KOPT-K1 (cell line): ENCODE results near the gene TBC1D9B.

Source experiments
- H3K27ac ChIP-seq: fragments of 200-600 bp; sonication (generic); 2 replicates; pipeline ENCODE4 v1.5.1; 2016; ENCODE audit warnings: antibody characterized with exemption, mild to moderate bottlenecking, low read depth, low read length; ENCODE audit not compliant: poor library complexity, severe bottlenecking
- H3K36me3 ChIP-seq: fragments of 200-600 bp; sonication (generic); 2 replicates; pipeline ENCODE4 v1.5.1; 2017; ENCODE audit warnings: antibody characterized with exemption, mild to moderate bottlenecking, low read length, moderate library complexity; ENCODE audit not compliant: insufficient read depth
- H3K9me3 ChIP-seq: fragments of 200-600 bp; sonication (generic); 2 replicates; pipeline ENCODE4 v1.5.1; 2017; ENCODE audit warnings: antibody characterized with exemption, low read length, mild to moderate bottlenecking; ENCODE audit not compliant: insufficient read depth, poor library complexity, severe bottlenecking

TBC1D9B gene

DNA sequence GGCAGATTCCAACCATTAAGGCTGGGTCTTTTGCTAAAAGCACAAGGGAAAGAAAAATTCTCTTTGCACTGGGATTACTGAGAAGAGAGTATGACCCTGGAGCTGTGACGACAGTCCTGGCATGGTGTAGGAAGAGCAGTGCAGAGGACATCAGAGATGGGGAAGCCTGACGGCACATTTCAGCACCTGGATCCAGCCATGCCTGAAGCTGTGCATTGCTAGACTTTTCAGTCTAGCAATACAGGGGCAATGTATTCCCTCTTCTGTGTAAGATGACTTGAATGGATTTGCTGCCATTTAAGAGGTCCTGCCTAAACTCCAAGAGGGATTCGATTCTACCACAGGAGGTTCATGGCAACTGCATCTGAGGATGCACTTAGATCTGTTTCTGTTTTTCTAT is 36.7 kb downstream of the TBC1D9B start:
- no peaks in the 10 kb centered on the region for H3K9me3 ChIP-seq
- H3K27ac ChIP-seq: no peak overlapping the region
- H3K36me3 ChIP-seq: peaks cover 89% of the 10 kb centered on the region

DNA sequence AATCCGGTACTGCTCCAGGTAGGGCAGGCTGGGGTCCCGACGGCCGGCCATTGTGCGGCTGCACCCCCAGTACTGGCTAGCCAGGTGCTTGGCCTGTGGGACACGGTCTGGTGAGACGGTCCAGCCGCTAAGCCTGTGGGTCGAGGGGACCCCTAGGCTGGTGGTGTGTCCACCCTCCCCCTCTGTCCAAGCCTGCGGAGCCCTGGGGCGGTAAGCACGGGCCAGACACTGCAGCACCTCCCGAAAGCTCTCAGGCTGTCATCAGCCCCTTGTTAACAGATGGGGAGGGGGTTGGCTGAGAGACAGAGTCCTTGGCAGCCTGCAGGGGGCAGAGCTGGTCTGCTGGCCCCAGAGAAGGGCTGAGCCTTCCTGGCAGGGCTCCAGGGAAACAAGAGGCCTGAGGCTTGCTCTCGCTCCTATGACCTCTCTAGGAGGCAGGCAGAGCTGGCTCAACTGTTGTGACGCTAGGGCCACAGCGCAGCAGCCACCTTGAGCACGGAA is 37.2 kb downstream of the TBC1D9B start:
- Histone ChIP-seq H3K27ac (no peak overlapping the region), H3K9me3 (no peaks in the 10 kb centered on the region), H3K36me3 (peaks cover 87% of the 10 kb centered on the region)

DNA sequence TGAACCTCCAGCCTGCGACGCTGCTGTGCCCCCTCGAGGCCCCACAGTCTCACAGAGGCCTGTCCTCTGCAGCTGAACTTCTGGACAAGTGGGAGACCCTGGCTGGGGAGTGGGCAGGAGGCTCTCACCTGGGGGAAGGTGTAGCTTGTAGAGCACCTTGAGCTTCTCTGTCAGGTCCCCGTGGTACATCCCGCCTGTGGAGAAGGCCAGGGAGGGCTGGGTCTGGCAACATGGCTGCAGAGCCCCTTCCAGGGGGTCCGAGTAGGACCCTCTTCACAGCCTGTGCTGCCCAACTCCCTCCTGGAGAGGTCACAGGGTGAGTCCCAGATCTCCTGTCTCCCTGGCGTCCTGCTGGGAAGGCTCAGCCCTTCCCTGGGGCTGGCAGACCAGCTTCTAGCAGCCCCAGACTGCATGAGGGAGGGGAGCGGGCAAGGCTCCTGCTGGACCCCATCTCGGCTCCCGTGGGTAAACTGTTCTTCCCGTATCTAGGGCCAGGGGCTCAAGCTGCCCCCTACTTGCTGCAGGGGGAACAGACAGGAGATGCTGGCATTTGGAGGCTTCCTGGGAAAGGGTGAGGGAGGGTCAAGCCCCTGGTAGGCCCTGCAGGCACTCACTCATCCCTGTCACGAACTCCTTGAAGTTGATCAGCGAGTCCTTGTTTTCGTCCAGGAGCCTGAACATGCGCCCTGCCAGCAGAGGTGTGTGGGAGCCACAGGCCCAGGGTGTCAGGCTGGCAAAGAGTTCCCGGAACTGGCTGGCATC is 37.9 kb downstream of the TBC1D9B start:
- H3K27ac ChIP-seq: no peak overlapping the region
- H3K36me3 ChIP-seq: peaks cover 87% of the 10 kb centered on the region
- no peaks in the 10 kb centered on the region for H3K9me3 ChIP-seq

DNA sequence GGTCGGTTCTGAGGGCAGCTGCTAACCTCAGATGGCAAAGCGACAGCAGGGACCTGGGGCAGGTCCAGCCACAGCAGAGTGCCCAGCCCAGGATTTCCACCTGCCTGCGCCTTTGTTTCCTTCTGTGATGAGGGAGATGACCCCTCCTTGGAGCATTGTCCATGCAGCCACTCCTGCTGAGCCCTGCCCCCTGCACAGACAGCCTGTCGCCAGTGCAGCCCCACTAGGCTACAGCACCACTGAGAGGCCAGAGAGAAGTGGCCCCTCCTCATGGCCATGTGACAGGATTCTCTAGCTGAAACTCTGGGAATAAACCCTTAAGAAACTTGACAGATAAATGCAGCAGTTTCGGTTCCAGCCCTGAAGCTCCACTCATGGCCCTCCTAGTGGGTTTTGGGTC is 38.6 kb downstream of the TBC1D9B start:
- H3K36me3 ChIP-seq: peaks cover 86% of the 10 kb centered on the region
- no peaks in the 10 kb centered on the region for H3K9me3 ChIP-seq
- H3K27ac ChIP-seq: no peak overlapping the region

DNA sequence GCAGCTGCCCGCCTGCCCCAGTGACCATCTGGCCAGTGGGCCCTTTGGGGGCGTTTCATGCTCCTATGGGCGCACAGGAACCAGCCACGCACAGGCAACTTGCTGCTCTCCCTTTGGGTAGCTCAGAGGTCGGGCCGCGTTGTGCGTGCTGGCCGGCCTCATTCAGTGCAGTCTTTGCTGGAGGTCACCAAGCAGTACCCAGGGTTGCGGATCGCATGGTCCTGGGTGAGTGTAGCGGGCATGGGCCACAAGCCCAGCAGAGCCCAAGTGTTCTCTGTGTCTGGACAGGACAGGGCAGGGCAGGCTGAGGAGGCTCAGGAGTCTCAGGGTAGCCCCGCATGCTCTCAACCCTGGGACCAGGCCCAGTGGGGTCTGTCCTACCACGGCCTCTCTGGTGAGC is 39.2 kb downstream of the TBC1D9B start:
- no peaks in the 10 kb centered on the region for H3K9me3 ChIP-seq
- H3K27ac ChIP-seq: no peak overlapping the region
- H3K36me3 ChIP-seq: peaks cover 86% of the 10 kb centered on the region

DNA sequence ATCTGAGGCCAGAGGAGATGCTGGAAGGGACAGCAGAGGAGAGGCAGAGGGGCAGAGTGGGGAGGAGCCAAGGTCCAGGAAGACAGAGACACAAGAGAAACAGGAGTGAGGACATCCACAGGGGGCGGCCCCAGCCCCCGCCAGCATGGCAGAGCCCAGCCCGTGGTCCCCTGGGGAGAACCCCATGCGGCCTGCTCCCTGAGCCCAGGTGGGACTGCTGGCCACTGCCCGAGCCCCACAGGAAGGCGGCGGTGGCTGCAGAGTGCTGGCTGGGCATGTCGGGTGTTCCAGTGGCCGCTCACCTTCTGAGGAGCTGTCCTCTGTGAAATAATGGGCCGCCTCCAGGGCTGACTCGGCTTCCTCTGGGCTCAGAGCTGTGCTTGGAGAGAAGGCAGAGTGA is 40.2 kb downstream of the TBC1D9B start:
- Histone ChIP-seq H3K27ac (no peak overlapping the region), H3K9me3 (peaks cover 1% of the 10 kb centered on the region), H3K36me3 (peaks cover 86% of the 10 kb centered on the region)

DNA sequence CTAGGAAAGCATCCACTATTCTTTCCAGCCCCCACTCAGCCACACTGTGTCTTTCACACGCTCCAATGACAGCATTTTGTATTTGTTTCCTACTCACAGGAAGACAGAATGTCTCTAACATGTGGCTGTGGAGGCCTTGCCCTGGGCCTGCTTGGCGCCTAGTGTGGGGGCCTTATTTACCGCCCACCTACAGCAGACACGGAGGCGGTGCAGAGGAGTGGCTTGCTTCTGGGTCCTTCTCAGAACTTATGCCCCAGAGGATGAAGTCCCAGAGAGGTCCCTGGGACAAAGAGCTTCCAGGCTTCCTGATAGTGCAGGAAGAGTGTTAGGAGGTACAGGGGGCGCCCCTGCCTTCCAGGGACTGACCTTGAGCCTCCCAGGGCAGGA is 40.6 kb downstream of the TBC1D9B start:
- no peak overlapping the region for H3K27ac ChIP-seq
- H3K36me3 ChIP-seq: peaks cover 86% of the 10 kb centered on the region
- H3K9me3 ChIP-seq: peaks cover 5% of the 10 kb centered on the region

DNA sequence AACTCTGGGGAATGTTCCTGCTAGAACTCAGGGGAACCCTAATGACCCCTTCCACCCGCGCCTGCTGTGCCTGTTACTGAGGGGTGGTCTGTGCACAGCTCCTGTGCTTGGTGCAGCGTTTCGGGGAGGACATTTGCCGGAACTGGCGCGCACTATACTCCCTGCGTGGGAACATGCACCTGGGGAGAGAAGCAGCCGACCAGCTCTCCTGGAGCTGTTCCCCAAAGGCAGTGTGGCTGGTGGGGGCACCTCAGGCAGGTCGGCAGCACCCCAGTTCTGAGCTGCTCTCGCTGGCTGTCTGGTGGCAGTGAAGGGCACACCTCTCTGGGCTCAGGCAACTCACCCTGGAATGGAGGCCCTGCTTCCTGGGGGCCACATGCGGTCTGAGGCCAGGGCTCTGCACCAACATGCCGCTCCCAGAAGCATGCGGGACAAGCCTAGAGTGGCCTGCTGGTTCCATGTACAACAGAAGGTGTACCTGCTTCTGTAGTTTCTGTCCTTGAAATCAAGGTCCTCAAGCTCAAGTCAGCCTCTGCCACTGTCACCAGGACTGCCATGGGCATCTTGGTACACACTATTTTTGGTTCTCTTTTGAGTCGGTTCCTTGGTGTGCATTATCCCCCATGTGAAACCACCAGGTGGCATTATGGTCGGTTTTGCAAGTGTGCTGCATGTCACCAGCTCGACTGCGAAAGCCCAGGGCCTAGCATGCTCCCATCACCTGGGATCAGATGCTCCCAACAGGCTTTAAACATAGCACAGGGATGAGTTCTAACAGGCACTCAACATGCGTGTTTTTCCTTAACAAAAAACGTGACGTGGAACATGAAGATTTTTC is 41.2 kb downstream of the TBC1D9B start:
- Histone ChIP-seq H3K27ac (no peak overlapping the region), H3K36me3 (peaks cover 85% of the 10 kb centered on the region), H3K9me3 (peaks cover 5% of the 10 kb centered on the region)

DNA sequence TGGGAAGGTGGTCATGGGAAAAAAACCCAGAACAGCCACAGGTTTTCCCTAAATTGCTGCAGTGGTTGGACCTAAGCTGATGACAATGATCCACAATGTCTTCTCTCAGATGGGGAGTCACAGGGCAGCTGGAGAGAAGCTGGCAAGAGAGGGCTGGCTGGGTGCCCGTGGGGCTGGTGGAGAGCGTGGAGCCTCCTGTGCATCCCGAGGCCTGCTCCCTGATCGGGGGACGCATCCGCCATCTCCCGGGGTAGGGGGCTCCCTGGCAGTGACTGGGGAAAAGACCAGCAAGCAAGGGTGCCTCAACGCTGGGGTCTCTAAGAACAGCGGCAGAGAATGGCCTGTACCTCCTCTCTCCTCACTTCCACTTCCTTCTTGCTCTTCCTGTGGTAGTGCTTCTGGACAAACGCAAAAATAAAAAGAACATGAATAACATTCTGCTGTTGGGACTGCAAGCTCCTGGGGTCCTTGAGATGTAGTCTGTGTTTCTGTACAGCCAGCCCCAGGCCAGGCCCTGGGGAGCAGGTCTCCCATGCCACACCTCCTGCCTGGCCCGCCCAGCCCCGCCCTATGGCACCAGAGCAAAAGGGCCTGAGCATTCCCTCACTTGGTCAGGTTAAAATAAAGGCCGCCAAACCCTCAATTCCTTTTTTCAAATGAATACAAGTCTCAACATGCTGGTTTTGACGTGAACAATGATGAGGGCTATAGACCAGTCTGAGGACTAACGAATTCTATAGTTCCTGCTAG is 42.0 kb downstream of the TBC1D9B start:
- Histone ChIP-seq H3K36me3 (peaks cover 77% of the 10 kb centered on the region), H3K27ac (no peak overlapping the region), H3K9me3 (peaks cover 5% of the 10 kb centered on the region)

DNA sequence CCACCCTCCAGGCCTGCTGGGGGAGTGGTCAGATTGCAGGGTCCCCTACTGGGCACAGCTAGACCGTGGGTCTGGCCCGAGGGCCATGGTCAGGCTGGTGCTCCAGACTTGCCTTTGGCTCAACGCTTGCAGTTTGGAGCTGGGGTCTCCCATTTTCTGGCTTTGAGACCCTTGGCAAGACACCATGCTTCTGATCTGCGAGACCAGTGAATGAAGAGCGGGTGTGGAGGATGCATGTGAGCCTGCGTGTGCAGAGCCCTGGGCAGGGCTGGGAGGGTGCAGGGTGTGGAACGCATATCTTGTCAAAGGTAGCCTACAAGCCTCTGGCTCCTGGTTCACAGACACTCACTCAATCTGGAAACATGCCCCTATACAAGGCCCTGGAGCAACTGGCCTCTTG is 43.0 kb downstream of the TBC1D9B start:
- Histone ChIP-seq H3K27ac (no peak overlapping the region), H3K9me3 (peaks cover 5% of the 10 kb centered on the region), H3K36me3 (peaks cover 67% of the 10 kb centered on the region)

DNA sequence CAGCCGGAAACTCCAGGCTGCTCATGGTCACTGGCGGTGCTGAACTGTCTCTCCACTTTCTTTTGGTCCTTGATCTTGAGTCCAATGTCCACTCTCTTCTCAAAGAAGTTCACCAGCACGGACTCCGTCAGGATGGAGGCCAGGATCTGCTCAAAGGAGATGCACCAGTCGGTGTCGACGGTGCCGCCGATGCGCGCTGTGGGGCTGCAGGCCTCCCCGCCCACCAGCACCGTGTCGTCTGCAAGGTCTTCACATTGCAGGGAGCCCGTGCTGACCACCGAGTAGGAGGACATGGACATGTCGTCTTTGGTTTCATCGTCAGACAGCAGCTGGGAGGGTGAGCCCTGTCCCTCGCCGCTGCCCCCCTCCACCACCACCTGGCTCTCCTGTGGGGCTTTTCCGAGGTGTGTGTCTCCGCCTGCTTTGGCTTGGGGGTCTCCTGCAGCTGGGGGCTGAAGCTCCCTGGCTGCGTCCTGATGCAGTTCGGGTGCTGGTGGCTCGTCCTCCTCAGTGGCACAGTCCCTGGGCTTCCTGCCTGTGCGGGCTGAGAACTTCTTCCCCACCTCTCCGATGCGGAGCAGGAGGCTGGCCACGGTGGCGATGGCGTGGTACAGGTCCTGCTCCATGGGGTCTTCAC is 44.1 kb downstream of the TBC1D9B start:
- Histone ChIP-seq H3K9me3 (peaks cover 5% of the 10 kb centered on the region), H3K27ac (no peak overlapping the region), H3K36me3 (peaks cover 56% of the 10 kb centered on the region)

DNA sequence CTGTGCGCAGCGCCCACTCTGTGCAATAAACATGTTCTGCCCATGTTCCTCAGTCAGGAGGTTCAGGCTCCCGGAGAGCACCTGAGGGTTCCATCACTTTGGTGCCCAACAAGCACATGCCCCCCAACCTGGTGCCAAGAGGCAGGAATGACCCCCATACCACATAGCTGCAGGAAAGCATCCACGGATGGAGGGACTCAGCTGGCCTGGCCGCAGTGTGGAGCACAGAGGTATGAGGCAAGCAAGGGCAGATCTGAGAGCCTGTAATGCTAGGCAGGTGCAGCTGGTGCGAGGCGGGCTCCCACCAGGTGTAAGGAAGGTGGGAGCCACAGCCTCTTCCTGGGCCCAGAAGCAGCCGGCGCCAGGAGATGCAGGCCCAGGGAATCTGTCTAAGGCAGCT is 44.8 kb downstream of the TBC1D9B start:
- Histone ChIP-seq H3K9me3 (peaks cover 5% of the 10 kb centered on the region), H3K36me3 (peaks cover 51% of the 10 kb centered on the region), H3K27ac (no peak overlapping the region)

DNA sequence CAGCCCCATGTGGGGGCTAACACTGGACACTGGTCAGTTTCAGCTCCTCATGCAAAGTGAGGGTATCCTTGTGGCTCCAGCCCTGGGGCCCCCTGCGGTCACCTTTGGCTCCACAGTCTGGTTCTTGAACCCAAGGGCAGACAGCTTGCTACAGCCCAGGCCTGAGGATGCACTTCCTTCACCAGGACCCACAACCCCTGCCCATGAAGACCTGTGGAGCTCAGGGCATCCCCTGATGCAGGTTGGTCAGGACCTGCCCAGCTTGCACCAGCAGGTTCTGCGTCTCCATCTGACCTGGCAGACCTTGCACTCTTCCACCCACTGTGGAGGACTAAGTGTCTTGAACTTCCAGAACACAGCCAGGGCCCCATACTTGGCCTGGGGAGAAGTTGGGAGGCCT is 45.4 kb downstream of the TBC1D9B start:
- Histone ChIP-seq H3K27ac (no peak overlapping the region), H3K9me3 (peaks cover 5% of the 10 kb centered on the region), H3K36me3 (peaks cover 50% of the 10 kb centered on the region)

DNA sequence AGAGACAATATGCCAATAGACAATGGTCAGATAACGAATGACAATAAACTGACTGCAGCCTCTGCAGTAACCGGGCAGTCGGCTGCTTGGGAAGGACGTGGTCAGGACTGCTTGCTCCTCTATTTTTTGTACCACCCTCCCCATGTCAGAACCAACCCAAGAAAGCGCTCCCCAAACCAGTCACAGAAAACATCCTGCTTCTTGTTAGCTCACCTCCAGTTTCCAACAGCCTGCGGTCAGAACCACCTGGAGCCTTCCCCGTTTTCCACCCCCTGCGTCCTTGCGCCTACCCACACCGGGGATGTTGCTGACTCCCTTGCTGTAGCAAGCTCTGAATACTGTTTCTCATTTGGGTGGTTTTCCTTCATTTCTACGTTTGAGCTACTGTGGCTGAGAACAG is 47.4 kb downstream of the TBC1D9B start:
- peaks cover 5% of the 10 kb centered on the region for H3K9me3 ChIP-seq

More for the DNA sequence above, 47.4 kb downstream of the TBC1D9B start:
- Histone ChIP-seq H3K27ac (no peak overlapping the region), H3K36me3 (peaks cover 34% of the 10 kb centered on the region)
